Right ventricle myocardium superior (tissue), 1 donor: ENCODE data around the gene AGO1. TPM values are rescaled to one million over a fixed set of nuclear protein-coding genes. Genes with fewer than 3 reads are reported as not detected.
"Not testable (repeated sequence)": the region's sequence is repeated elsewhere in the genome, so short reads cannot be mapped to it uniquely, and the experiment has no call there.

Experiments
- ATAC-seq: fragments of 200-7000 bp; cut with Tn5 transposase; one replicate; pipeline ENCODE4 v1.9.1; 2020; ENCODE audit warnings: mild to moderate bottlenecking; ENCODE audit not compliant: poor library complexity
- DNase-seq: peaks from one replicate; pipeline ENCODE4 v3.0.0-alpha.2; 2020
- intact Hi-C: fragments of 100-400 bp; cut with DNase I; formaldehyde crosslinking; loops from one replicate; pipeline ENCODE4 v1.11.2; 2022
- total RNA-seq: library from RNA; stranded (reverse); fragmentation: NEBNext Ultra II Directional; extraction: Animal tissue kit (Norgen Biotek cat#: 25700); gene quantifications from one replicate; pipeline ENCODE4 v1.2.1, GENCODE V29; 2021
- donor health status: DM: no; HTN: yes; CAD: no; lungs with severe emphysema.

AGO1 gene
- total RNA-seq, 1 donor from 2014 or later: 17.5 TPM

DNA sequence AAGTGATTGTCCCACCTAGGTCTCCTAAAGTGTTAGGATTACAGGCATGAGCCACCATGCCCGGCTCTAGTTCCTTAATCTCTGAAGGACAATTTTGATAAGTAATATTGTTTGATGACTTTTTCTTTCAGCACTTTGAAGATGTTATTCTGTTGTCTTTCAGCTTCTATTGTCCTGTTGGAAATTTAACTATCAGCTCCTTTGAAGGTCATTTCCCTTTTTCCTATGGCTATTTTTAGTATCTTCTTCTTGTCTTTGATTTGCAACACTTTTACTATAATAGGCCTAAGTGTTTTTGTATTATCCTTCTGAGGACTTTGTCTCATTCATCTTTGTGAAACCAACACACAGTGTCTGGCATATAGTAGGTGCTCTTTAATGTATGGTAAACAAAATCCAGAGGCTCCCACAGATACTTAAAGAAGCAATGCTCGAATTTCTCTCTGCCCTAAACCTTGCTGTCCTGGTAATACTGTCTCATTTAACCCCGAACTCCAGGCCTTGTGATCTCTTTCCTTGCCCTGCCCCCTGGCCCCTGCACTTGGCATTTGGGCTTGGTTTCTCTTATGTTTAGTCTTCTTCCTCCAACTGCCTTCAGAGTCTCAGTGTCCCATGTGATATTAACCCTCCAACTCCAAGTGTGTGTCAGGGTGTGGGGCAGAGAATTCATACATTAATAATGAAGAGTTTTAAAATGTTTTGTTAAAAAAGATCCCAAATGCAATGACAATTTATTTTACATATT, 19.0 kb upstream of the AGO1 start:
- ATAC-seq (peak; percentile 24), DNase-seq (no peak)
- intact Hi-C loops: no loop called here

DNA sequence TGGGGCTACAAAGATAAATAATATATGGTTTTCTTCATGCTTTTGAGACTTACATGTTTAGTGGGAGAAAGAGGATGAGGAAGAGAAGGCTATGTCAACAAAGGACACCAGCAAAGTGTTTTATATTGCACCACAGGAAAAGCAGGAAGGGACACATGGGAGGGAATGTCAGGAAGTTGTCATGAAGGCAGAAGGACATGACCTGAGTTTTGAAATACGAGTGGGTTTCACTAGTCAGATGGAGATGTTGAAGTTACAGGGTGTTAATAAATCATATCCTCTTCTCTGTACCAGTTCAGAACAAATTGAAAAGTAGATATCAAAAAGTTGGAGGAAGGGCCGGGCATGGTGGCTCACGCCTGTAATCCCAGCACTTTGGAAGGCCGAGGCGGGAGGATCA, 18.2 kb upstream of the AGO1 start:
- intact Hi-C loops: no loop called here
- peak; percentile 33 for ATAC-seq

DNA sequence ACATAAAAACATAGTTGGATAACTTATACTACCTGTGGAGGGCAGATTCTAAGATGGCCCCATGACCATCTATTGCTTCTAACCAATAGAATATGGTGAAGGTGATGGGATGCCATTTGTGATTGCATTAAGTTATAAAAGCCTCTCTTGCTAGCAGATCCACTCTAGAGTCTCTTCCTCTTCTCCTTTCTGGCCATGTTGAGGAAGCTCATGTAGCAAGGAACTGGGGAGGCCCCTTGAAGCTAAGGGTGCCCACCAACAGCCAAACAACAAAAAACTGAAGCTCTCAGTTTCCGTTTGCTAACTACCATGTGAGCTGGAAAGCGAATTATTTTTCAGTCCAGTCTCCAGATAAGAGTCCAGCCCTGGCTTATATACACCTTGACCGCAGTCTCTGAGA, 16.0 kb upstream of the AGO1 start:
- no peak for DNase-seq
- ATAC-seq: no peak
- intact Hi-C loops: no loop called here

More for the DNA sequence above, 18.2 kb upstream of the AGO1 start:
- no peak for DNase-seq

DNA sequence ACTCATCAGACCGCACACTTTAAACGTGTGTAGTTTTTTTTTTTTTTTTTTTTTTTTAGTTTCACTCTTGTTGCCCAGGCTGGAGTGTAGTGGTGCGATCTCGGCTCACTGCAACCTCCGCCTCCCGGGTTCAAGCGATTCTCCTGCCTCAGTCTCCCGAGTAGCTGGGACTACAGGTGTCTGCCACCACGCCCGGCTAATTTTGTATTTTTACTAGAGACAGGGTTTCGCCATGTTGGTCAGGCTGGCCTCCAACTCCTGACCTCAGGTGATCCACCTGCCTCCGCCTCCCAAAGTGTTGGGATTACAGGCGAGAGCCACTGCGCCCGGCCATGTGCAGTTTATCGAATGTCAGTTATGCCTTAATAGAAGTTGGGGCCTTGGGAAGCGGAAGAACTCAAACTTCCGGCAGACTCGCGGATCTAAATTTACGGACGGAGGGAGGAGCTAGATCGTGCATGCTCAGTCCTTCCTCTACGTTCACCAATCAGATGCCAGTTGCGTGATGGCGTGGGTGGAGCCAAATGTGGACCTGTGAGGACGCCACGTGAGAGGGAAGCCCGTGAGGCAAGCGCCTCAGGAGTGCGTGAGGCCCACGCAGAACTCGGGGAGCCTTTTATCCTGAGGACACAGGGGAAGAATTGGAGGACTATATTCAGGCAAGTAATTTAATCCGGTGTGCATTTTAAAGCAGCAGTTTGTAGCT, 13.6 kb upstream of the AGO1 start:
- intact Hi-C loops, ATAC-seq, DNase-seq: not testable (repeated sequence)

DNA sequence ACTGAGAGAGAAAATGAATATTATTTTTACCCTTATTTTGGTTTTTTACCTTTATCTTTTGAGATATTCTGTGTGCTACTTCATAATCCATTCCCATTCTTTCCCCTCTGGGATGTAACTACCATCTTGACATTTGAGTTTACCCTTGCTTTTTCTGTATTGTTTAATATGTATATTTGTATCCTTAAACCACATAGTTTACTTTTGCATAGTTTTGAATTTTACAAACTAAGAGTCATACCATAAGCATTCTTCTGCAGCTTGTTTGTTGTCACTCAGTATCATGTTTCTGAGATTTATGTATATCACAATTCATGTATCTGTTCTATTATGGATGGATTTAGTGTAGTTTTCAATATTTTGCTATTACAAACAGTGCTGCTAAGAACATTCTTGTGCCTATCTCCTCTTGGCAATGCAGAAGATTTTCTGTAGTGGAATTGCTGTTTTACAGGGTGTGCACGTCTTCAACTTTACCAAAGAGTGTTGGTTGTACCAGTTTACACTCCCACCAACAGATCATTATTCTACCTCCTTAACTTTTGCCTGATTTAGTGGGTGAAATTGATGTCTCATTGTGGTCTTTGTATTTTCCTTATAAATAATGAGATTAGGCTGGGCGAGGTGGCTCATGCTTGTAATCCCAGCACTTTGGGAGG, 12.2 kb upstream of the AGO1 start:
- ATAC-seq (no peak), DNase-seq (no peak)
- intact Hi-C loops: no loop called here

DNA sequence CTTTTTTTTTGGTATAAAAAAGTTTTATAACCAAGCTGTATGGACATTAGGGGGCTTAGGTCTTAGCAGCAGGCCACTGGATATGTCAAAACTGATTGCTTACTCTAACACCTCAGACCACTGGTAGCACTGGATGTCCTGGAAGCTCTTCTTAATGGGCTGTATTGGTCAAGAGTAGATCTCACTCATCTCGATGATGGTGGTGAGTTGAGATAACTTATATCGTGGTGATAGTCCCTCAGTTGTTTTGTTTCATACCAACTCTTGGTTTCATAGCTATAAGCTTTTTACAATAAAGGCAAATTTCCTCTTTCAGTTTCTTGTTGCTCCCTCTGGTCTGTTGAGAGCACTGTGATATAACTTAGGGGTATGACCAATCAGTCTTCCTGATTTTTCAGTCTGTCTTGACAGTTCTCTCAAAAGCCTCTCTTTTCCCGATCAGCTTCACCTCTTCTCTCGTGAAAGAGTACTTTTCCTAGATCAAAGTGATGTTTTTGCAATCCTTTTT, 9.7 kb upstream of the AGO1 start:
- intact Hi-C loops: no loop called here
- ATAC-seq (no peak), DNase-seq (no peak)

DNA sequence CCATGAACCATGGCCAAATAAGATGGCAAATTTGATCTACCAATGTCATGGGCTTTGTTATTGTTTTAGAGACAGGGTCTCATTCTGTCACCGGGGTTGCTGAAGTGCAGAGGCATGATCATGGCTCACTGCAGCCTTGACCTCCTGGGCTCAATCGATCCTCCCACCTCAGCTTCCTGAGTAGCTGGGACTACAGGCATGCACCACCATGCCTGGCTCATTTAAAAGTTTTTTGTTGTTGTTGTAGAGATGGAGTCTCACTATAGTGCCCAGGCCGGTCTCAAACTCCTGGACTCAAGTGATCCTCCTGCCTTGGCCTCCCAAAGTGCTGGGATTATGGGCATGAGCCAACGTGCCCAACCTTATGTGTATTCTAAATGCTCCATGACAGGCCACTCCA, 8.9 kb upstream of the AGO1 start:
- intact Hi-C loops, DNase-seq, ATAC-seq: not testable (repeated sequence)

DNA sequence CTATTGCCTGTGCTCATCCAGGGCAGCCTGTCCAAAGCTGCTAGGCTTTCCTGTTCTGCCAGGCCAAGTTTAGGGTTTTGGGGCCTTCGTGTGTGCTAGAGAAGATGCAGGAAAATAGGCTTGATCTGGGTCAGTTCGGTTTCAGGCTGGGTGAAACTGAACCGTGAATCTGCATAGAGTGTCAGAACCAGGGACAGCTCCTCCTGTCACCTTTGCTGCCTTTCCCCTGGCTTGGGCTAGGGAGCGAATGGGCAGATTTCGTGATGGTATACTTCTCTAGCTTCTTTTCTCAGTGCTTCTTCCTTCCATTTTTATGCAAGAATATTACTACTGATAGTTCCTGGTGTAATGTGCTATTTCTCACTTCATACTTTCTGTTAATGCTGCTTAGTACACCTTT, 6.0 kb upstream of the AGO1 start:
- ATAC-seq: no peak
- DNase-seq: no peak
- intact Hi-C loops: no loop called here

DNA sequence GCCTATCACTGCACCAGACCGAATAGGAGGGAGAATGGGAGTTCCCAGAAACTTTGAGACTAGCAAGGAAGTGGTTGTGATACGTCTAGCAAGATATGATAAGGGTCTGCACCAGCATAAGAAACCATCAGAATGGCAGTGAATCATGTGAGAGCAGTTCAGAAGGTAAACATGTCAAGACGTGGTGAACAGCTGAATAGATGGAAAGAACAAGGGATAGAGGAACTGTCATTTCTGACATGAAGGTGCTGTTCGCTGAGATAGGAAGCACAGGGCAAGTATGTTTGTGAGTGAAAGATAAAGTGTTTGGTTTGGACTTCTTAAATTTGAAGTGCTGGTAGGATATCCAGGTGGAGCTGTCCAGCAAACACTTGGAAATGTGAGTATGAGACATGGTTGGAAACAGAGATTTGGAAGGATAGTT, 1.1 kb upstream of the AGO1 start:
- ATAC-seq (no peak), DNase-seq (no peak)
- intact Hi-C loops: no loop called here

DNA sequence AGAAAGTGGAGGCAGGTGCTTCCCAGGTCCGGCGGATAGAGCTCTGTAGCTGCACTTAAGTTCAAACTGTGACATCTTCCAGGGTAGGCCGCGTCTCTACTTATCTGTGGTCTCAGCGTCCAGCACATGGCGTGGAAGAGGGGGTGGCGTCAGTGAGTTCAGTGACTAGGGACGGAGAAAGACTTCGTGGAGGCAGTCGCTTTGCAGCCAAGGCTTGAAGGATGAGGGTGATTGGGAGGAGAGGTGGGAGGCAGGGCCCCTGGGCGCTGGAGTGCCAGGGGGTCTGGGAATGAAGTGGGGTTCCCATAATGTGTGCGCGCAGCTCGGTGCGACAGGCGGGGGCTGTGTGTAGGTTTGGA, 444 bp upstream of the AGO1 start:
- DNase-seq: no peak
- intact Hi-C loops: no loop called here
- ATAC-seq: no peak

DNA sequence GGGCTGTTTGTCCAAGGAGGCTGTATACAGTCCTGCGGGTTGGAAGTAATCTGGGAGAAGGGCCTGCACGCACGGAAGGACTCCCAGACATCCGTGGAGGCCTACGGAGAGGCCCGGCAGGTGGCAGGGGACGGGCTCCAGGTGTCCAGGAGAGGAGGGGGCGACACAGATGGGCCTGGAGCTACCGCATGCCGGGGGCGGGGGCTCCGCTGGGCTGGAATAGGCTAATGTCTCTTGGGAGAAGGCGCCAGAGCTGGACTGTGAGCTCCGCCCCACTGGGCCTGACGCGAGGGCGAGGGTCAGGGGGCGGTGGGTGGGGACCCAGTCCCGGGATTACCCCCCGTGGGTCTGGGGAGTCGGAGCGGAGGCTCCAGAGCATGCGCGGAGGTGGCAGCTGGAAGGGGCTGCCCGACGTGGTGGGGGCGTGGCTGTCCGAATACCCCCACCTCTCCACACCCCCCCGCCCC, 659 bp downstream of the AGO1 start:
- intact Hi-C loops: no loop called here
- DNase-seq (peak; percentile 64), ATAC-seq (peak; percentile 43)

DNA sequence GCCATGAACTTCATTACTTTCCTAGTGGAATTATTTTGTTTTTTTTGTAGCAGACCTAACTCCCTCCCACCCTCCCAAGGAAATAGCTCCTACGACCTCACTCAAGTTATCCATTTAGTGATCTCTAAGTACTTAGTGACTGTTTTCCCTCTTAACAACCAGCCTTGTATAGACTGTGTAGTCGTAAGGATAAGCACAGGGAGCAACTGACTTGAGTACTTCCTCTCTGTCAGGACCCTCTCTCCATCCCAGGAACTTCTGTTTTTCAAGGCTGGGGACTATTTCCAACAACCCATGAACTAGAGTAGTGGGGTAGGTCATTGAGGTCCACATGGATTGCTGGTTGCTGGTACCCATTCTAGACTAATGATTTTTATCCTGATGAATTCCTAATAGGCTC, 1.9 kb downstream of the AGO1 start:
- no peak for ATAC-seq
- no peak for DNase-seq
- intact Hi-C loops: no loop called here

DNA sequence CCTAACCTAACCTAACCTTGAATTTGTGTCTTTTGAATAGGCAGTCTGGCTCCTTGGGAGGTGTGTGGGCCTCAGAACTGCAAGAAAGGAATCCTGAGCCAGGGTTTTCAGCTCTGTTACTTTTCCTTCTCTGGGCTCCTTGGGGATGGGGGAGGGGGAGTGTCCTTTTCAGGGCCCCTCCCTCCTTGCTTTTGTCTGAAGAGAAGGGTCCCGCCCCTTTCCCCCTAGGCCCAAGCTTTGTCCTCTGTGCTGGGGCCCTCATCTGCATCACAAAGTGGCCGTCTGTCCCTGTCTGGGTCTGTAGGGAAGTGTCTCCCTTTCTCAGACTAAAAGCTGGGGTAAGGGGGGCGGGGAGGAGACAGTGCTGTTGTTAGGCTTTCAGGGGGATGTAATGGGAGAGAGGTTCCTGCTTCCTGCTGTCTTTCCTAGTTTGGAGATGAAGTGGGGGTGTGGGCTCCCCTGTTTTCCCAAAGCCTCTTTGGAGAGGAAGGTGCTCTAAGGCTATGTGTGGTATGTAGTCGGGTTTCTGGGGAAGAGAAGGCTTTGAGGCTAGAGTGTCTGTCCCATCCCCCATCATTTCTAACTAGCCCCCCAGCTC, 3.1 kb downstream of the AGO1 start:
- DNase-seq (no peak), ATAC-seq (no peak)
- intact Hi-C loops: no loop called here

DNA sequence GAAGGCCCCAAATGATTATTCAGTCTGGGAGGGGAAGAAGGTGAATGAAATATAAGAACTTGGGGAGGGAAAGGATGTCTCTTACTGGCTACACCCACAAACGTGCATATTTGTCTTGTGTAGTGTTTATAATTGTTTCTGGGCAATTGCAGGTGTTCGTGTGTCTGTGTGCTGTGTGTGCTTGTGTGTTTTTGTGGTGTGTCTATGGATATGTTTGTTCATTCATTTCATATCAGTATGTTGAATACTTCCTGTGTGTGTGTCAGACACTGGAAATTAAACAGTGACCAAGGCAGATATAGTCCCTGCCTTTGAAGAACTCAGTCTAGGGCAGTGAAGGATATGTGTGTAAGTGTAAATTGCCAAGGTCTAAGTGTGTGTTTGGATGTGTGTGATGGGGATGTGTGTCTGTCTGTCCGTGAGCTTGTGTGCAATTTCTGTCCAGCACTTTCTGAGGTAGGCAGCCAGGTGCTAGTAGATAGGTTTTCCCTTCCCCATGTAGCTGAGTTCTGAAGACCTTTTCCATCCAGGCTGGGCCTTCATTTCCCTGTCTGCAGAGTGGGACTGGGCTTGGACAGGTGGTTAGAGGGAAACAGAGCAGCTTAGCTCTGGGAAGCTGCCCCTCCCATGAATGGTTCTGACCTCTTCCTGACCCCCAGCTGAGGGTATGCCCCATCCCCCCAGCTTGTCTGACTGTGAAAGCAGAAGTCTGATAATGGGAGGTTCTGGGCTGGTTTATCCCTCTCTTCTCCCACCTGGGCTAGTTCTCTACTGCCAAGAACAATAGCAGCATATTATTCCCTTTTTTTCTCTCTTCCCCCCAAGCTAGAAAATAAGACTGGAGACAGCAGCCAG, 3.8 kb downstream of the AGO1 start:
- DNase-seq: no peak
- ATAC-seq: no peak
- intact Hi-C loops: no loop called here

DNA sequence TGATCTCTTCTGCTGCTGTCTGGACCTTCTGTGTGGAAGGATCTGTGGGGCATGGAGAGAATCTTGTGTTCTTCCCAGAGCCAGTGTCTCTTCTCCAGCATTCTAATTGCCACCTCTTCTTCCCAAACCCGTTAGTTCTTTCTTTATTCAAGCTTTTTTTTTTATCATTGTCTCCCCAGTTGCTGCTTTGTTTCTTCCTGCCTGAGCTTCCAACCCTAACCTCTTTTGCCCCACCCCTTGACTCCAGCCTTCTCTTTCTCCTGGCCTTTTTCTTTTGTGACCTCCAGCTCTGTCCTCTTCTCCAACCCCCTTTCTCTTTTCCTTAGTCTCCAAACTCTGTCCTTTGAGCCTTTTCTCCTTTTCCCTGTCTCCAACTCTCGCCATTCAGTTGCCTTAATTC, 4.5 kb downstream of the AGO1 start:
- DNase-seq: no peak
- ATAC-seq: no peak
- intact Hi-C loops: no loop called here

DNA sequence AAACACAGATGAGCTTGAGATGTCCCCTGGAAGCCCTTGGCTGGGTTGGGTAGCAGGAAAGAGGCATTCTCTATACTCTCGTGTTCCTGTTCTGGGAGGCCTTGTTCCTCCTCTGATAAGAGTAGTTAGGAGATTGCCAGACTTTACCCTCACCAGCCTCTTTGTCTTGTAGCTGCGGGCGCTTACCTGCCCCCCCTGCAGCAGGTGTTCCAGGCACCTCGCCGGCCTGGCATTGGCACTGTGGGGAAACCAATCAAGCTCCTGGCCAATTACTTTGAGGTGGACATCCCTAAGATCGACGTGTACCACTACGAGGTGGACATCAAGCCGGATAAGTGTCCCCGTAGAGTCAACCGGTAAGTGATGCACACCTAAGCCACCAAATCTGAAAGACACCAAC, 5.2 kb downstream of the AGO1 start:
- ATAC-seq: no peak
- no peak for DNase-seq
- intact Hi-C loops: no loop called here

DNA sequence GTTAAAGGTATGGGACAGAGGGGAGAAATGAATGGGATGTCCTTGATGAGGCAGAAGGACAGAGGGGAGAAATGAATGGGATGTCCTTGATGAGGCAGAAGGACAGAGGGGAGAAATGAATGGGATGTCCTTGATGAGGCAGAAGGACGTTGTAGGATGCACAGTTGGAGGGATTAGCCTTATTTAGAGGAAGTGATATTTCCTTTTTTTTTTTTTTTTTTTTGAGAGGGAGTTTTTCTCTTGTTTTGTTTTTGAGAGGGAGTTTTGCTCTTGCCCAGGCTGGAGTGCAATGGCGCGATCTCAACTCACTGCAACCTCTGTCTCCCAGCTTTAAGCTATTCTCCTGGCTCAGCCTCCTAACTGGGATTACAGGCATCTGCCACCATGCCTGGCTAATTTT, 6.0 kb downstream of the AGO1 start:
- DNase-seq, ATAC-seq, intact Hi-C loops: not testable (repeated sequence)

DNA sequence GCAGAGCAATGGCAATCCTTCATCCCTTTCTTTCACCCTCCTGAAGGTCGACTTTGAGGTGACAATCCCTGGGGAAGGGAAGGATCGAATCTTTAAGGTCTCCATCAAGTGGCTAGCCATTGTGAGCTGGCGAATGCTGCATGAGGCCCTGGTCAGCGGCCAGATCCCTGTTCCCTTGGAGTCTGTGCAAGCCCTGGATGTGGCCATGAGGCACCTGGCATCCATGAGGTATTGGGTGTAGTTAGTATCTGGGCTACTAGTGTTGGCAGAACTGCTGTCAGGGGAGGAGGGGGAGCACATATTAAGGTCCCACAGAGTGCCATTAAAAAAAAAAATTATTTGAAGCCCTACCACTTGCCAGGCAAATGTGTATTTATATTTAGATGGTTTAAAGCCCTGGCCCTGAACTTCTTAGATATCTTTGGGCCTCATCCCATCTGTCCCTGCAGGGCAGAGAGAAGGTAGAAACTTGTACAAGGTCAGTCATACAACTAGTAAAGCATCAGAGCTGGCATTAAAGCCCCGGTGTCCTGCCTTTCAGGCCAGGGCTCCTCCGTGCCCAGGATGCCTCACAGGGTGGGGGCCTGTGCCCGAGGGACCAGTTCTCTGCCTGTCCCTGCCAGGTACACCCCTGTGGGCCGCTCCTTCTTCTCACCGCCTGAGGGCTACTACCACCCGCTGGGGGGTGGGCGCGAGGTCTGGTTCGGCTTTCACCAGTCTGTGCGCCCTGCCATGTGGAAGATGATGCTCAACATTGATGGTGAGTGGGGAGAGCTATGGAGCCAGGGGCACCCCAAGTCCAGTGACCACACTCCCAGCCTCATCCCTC, 10.3 kb downstream of the AGO1 start:
- ATAC-seq (peak; percentile 76), DNase-seq (peak; percentile 50)
- intact Hi-C loops: no loop called here
